ENCODE results near the gene KRTAP20-2.

- TF ChIP-seq EZH2phosphoT487 (IDR thresholded peaks at IDR 0.05; ENCODE audit: low read depth), result no peak
- TF ChIP-seq CTCF (IDR thresholded peaks at IDR 0.05; ENCODE audit: low read depth, low read length), result no peak
Observed at GRCh38 chr21:30674312-30674711, 39.3 kb downstream of the KRTAP20-2 start.

Measured in OCI-LY3 (cell line).